Fibroblast of skin of right quadriceps (primary cell): Measurements from ENCODE around the gene CRHR2.

Experiments used
- DNase-seq: peaks from one replicate; pipeline ENCODE4 v3.0.0-alpha.2; 2013

CRHR2 gene

GRCh38 chr7:30613366-30614325 is 68.6 kb downstream of the CRHR2 start:
- DNase-seq, result no peak

GRCh38 chr7:30612658-30613265 is 69.5 kb downstream of the CRHR2 start:
- peak; percentile 30 for DNase-seq

- DNase-seq, result no peak
These were observed 76.4 kb downstream of the CRHR2 start for GRCh38 chr7:30605832-30606231.

- DNase-seq, result no peak
These were observed 77.4 kb downstream of the CRHR2 start for GRCh38 chr7:30604901-30605300.
